ENCODE data around the gene CTSD.

The CTSD gene

DNA sequence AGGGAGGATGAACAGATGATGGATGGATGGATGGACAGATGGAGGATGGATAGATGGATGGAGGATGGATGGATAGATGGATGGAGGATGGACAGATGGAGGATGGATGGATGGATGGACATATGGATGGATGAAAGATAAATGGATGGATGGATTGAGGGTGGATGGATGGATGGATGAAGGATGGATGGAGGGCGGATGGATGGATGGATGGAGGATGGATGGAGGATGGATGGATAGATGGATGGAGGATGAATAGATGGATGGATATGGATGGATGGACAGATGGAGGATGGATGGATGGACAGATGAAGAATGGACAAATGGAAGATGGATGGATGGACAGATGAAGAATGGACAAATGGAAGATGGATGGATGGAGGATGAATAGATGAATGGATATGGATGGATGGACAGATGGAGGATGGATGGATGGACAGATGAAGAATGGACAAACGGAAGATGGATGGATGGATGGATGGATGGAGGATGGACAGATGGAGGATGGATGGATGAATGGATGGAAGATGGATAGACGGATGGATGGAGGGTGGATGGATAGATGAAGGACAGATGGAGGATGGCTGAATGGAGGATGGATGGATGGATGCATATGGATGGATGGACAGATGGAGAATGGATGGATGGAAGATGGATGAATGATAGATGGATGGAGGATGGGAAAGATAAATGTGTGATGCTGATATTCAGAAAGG is 20.7 kb downstream of the CTSD start:
- DNase-seq: no peak

DNA sequence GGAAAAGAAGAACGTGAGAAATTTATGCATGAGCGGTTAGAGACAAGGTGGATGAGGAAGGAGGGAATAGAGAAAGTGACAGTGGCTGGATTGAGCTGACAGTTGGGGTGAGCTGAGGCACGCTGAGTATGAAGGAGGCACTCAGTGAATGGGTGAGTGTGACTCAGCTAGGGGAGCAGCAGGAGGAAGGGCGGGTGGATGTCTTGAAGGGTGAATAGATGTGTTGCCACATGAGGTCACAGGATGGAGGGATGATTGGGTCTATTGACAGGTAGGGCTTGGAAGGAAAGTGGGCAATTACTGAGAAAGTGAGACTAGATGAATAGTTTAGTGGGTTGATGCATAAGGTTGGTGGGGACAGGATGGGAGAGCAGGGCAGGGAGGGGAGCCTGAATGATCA is 21.4 kb downstream of the CTSD start:
- no peak for DNase-seq

DNA sequence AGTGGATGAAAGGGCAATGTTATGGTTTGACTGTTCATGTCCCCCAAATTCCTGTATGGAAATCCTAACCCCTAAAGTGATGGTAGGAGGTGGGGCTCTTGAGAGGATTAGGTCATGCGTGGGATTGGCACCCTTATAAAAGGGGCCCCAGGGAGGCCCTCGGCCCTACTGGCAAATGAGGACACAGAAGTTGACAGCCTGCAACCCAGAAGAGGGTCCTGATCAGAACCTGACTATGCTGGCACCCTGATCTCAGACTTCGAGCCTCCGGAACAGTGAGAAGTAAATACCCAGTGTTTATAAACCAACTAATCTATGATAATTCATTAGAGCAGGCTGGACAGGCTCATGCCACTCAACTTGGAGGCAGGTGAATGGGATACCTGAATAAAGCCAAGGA is 22.0 kb downstream of the CTSD start:
- DNase-seq: no peak

DNA sequence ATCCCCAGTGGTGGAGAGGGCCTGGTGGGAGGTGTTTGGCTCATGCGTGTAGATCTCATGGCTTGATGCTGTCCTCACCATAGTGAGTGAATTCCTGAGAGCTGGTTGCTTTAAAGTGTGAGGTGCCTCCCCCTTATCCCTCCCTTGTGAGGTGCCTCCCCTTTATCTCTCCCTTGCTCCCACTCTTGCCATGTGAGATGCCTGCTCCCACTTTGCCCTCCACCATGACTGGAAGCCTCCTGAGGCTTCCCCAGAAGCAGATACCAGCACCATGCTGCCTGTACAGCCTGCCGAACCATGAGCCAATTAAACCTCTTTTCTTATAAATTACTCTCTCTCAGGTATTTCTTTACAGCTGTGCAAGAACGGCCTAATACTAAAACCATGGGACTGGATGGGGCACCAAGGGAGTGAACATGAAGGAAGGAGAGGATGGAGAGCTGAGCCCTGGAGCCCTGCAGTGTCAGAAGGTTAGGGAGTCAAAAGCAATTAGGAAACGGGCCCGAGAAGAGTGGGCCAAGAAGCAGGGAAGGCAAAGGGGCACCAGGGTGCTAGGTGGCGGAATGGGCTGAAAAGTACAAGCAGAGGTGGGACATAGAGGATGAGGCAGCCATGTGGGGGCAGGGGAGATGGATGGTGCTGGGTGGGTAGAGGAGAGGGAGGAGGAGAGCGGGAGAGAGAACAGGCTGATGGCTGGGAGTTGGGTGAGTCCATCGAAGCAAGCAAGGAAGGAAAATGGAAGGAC is 22.8 kb downstream of the CTSD start:
- DNase-seq: no peak

DNA sequence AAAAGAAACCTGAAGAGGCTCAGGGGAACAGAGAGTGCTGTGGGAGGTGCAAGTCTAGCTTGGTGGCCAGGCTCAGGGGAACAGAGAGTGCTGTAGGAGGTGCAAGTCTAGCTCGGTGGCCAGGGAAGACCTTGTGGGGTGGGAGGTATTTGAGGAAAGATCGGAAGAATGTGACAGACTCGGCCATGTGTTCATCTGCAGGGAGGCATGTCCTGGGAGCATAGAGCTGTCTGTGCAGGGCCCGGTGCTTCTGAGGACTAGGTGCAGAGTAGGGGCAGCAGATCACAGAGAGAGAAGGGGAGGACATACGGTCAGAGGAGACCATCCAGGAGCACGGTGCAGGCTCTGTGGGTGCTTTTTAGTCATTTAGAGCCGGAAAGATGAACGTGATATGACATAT is 24.2 kb downstream of the CTSD start:
- no peak for DNase-seq

DNA sequence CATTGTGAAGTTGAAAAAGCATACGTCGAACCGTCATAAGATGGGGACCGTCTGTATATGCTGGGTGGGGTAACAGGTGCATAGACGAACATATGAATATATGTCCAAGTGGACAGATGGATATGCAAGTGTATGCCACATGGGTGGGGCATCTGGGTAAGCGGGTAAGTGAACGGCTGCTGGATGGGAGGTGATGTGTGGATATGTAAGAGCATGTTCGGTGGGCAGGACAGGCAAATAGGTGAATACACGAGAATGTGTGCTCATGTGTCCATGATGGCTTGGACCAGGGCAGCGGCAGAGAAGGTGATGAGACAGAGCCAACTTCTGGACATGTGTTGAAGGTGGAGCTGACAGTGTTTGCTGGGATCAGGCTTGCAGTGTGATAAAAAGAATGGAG is 25.3 kb downstream of the CTSD start:
- DNase-seq: no peak

DNA sequence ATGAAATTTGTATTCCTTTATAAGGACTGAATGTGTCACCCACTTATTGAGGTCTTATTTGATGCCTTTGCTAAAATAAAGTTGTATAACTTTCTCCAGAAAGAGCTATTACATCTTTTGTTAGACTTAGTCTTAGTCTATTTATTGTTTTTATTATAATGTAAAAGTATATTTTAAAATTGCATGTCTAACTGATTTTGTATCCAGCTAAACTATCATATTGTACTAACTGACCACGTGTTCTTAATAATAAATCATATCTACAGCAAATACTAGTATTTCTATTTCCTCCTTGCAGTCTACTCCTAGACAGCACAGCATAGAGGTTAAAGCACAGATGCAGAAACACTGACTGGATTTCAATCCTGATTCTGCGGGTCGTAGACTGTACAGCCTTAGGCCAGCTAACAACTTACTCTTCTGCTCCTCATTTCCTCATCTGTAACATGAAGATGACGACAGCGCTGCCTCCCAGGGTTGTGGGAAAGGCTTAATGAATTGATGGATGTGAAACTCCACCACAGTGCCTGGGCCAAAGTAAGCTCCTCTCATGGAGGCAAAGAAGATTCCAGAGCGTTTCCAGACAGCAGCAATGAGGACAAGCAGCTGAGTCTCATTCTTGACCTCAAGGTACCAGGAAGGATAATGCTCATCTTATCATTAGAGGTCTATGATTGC is 26.5 kb downstream of the CTSD start:
- no peak for DNase-seq

DNA sequence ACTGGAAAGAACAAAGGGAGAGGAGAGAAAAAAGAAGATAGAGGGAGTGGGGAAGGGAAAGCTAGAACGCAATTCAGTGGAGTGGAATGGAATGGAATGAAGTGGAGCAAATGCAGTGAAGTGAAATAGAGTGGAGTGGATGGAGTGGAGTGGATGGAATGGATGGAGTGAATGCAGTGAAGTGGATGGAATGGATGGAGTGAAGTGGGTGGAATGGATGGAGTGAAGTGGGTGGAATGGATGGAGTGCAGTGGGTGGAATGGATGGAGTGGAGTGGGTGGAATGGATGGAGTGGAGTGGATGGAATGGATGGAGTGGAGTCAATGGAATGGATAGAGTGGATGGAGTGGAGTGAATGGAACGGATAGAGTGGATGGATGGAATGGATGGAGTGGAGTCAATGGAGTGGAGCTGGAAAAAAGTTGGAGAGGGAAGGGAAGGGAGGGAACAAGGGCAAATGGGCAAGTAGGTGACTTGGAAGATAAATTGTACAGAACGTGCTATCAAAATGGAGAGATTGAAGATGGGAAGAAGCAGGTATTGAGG is 27.2 kb downstream of the CTSD start:
- no peak for DNase-seq

DNA sequence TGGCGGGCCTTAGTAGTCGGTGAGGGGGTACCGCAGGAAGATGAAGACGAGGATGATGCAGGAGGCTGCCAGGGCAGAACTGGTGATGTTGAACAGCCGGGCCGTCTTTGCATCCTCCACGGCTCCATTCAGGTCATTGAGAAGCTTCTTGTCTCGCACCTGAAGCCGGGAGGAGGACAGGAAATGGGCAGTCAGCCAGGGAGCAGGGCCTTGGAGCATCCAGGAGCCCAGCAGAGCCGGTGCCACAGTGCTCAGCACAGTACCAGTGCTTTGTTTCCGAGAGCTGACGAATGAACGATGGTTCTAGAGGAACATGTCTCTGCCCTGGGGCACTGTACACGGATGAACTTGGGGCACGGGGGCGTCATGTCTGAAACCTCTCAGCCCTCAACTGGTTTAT is 28.5 kb downstream of the CTSD start:
- DNase-seq: no peak

DNA sequence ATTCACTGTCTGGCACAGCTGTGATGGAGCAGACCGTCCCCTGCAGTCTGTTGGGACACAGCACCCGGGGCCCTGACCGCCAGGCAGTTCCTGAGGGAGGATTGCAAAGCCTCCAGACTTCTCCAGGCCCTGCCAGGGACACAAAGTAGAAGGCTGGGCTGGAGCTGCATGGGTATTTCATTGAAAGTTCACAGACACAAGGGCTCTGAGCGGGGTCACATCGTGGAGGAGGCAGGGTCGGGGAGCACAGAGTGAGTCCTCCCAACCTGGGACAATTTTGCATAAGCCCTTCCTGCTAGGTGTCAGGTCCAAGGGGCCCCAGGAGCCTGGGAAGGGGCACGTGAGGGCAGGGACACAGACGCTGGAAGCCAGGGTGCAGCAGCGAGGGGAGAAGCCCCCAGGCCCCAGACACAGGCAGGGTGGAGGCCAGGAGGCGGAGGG is 29.1 kb downstream of the CTSD start:
- no peak for DNase-seq

DNA sequence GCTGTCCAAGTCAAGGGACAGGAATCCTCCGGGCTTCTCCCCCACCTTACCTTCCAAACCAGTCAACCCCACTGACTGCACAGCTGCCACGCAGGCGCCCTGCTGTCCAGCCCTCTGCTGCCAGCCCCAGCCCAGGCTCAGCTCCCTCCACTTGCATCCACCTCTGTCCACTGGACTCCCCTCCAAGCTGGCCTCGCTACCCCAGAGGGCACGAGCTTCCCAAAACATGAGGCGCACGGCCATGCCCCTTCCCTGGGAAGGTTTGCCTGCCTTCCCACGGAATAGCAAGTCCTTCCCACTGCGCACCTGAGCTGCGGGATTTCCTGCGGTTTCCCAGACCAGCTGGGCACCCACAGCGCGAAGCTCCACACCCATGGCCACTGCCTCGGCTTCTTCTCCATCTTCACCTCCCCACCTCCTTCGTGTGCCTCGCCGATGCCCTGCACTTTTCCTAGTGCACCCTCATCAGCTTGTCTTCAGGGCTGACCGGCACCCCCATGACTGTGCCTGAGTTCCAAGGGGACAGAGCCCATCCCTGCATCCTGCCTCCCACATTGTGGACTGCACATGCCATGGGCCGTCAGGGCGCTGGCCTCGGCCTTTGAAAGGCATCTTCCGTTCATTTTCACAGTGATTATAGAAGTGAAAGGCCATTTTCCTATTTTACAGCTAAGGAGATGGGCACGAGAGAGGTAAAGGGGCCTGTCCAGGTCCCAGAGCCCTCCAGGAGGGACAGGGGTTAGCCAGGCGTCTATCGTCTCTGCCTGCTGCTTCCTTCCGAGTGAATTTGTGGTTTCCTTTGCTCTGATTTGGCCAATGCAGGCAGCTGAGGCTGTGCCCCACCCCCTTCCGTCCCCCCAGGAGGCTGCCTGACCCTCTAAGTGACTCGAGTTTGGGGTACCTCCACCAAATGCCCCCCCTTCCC is 29.7 kb downstream of the CTSD start:
- DNase-seq: no peak

DNA sequence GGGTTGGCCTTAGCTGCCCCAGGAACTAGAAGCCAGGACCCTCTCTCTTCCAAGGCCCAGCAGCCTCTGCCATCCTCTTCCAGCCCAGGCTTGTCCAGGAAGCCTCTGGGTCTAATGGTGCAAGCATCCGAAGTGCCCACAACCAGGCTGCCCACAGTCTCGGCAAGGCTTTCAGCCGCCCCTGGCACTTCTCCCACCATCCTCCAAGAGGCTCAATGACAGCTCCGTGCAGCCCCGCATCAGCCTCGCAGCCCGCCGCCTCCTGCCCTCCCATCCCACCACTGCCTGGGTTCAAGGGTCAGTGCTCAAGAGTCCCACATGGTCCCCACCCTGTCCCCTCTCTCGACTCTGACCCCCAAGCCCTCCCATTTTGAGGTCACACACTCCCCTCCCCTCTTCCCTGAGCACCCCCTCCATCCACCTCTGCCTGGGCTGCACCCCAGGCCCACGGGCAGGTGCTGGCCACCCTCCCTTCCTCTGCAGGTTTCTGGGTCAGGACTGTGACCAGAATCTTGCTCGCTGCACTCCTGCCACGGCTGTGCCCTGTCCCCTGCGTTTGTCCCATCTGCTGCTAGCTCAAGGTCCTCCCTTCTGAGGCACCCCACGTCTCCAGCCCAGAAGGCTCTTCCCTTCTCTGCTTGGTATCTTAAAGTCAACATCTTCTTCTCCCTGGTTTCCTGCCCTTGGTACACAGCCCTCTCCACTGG is 30.6 kb downstream of the CTSD start:
- no peak for DNase-seq

DNA sequence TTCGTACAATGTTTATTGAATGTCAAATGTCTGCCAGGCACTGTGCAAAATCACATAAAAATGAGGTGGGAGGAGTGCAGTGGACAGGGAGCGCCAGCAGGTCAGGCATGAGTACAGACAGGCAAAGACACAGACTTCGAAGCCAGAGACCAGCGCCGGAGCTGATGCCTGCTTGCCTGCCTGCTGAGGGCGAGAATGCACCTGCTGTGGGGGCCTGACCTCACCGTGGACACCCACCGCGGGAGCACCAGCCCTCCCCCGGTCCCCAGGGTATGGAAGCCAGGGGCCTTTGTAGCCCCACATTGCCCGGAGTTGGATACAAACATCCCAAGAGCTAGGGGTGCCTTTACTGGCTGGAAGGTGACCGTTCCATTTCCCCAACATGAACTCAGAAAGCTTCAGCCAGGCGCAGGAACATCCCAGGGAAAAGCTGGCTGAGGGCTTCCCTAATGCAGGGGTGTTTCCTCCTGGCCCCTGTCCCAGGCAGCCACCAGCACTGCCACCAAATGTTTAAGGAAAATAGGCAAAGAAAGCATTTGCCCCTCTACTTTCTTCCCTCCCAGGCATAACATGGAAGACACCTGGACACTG is 31.2 kb downstream of the CTSD start:
- no peak for DNase-seq

DNA sequence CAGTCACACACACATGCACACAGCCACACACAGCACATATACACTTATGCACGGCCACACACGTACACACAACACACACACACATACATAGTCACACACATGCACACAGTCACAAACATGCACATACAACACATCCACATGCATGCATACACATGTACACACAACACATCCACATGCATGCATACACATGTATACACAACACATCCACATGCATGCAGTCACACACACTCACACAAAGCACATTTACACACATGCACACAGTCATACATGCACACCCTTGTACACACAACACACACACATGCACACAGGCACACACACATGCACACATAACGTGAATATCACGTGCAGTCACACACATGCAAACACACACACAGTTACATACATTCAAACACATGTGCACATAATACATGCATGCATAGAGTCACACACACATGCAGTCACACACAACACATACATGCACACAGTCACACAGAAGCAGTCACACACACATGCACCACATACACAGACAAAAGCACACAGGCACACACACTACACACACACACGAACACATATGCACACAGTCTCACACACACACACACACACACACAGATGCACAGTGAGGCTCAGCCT is 32.2 kb downstream of the CTSD start:
- no peak for DNase-seq

DNA sequence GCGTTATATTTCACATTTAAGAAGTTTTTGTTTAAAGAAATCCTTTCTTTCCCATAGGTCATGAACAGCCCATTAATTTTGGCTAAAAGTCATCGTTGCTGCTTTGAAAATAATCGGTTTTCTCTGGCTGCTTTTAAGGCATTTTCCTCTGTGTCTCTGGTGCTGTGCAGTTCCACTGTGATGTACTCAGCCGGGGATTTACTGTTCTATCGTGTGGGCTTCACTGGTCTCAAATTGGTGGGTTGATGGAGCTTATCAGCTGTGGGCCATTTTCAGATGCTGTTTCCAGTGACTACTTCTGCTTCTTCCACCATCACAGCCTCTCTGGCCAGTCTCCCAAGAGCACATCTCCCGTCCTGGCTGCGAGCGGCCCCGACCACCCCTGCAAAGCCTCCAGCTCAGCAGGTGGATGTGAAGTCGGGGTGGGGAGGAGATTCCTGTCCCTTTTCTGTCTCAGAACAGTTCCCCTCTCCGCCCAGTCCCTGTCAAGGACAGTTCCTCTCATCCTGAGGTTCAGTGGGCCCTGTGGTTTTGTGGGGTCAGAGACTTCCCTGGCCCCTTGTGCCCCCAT is 33.6 kb downstream of the CTSD start:
- DNase-seq: no peak

DNA sequence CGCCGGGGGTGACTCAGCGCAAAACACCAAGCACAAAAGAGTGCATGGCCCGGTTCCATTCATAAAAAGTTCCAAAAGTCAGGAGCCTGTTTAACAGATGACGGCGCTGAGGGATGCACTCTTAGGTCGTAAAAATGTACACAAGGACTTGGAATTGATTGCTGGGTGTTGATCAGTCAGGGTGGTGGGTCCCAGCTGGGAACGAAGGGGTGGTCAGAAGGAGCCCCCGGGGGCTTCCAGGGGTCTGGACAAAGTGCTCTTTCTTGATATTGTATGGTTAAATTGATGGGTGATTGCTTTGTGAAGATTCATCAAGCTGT is 34.1 kb downstream of the CTSD start:
- DNase-seq: no peak

DNA sequence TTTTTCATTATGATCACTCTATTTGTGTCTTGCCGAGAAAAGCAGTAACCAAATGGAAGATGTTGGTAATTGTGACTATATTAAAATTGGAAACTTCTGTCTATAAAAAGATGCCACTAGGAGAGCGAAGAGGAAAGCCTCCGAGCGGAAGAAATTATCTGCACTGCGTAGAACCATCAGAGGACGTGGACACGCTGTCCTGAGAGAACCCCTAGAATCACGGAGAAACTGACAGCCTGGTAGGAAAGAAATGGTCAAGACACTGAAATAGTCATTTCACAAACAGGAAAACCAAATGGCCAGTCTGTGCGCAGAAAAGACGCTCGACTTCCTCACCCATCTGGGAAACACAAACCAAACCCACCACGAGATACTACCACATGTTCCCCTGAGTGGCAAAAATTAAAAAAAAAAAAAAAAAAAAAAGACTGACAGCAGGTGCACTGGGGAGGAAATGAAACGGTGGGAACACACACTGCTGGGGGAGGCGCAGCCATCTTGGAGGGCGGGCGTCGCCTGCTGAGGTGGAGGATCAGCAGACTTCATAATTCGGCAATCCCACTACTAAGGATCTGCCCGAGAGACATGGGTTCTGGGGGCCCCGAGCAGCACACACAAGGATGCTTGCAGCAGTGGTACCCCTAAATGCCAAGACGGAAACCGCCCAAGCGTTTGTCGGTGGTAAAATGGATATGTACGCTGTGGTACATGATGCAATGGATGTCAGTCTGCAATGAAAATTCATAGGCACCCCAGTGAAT is 34.6 kb downstream of the CTSD start:
- DNase-seq: peak; percentile 48 to 55

DNA sequence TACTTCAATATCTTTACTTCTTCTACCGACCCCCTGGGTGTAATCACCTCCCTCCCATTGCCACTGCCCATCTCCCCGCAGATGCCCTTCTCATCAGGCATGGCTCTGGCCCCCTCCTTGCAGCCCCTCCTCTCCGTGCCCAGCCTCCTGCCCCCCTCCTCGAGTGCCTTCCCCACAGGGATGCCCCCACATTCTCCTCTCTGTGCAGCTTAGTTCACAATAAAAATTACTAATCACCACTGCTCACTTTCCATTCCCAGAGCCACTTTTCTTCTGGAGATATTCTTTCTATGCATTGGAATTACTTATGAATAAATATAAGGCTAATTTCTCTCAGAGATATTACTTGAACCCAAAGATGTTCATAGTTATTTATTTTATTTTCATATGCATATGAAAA is 35.4 kb downstream of the CTSD start:
- no peak for DNase-seq

DNA sequence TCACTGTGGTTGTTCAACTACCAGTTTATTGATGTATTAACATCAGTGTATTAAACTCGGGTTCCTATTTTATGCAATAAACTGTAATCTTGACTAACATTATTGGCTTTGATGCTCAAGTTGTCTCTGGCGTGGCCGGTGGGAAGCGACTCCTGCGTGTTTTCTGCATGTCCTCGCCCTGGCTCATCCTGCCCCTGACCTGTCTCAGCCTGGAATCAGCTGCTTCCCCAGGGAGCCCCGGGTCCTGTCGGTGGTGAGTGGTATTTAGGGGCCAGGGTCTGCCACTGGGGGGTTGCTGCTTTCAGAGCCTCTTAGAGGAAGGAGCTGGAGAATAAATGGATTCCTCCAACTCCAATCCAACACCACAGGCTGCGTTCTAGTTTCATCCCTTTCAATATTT is 35.9 kb downstream of the CTSD start:
- no peak for DNase-seq

DNA sequence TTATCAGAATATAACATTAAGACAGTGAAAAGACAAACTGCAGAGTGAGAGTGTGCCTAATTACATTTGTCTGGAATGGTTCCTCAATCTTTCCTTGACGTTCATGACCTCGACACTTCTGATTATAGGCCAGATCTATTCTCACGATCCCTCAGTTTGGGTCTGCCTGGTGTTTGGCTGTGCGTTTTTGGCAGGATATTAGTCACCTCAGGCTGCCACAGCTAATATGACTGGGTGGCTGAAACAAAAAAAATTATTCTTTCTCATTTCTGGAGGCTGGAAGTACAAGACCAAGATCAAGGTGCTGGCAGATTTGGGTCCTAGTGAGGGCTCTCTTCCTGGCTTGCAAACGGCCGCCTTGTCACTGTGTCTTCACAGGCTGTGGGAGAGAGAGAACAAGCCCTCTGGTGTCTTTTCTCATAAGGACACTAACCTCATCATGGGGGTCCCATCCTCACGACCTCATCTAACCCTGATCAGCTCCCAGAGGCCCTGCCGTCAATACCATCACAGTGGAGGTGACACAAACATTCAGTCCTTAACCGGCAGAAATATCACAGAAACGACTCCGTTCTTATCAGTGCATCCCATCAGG is 36.5 kb downstream of the CTSD start:
- peak; percentile 26 to 37 for DNase-seq

Measured in activated T-cell treated with anti-CD3 and anti-CD28 coated beads, Interleukin-2, amount 50 U/mL, for 48 hours (primary cell).